ENCODE measurements around the gene ALOX5.

DNA sequence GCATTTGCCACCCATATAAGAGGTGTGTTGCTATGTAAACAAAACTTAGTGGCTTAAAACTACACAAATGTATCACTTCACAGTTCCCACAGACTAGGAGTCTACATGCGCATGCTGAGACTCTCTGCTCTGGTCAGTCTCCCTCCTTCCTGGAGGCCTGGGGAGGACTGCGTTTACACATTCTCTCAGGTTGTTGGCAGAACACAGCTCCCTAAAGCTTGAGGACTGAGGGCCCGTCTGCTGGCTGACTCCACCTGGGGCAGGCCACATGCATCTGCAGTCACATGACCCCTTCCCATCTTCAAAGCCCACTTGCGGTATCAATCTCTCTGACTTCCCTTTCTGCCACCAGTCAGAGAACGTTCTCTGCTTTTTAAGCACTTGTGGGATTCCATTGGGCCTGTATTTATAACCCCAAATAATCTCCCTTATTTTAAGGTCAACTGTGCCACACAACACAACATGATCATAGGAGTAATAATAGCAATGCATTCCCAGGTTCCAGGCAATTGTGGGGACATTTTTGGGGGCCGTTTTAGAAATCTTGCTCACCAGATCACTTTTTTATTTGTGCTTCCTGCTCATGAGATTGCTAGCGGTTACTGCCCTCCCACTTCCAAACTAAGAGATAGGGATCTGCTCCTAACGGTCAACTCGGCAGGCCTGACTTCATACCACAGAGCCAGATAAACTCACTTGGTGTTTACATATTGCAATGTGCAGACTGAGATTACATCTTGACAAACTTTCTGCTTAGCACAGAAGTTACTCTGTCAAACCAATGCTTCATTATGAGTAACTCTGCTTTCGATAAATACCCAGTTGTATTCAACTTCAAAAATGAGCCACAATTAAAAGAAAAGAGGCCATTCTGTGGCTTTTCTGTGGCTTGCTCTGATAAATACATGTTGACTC is 96.3 kb downstream of the ALOX5 start:
- no peak for TF ChIP-seq EZH2phosphoT487 (IDR thresholded peaks at IDR 0.05; ENCODE audit: borderline replicate concordance, low read depth)
- no peak for TF ChIP-seq JUND (IDR thresholded peaks at IDR 0.05)
- TF ChIP-seq, protein P1, sequence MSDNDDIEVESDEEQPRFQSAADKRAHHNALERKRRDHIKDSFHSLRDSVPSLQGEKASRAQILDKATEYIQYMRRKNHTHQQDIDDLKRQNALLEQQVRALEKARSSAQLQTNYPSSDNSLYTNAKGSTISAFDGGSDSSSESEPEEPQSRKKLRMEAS (IDR thresholded peaks at IDR 0.05; ENCODE audit: low read depth), result no peak
- TF ChIP-seq RFX5 (IDR thresholded peaks at IDR 0.05; ENCODE audit: low read length), result no peak
- no peak for TF ChIP-seq RAD21 (IDR thresholded peaks at IDR 0.05; ENCODE audit: low read length)

All from SK-N-SH (cell line).